Keratinocyte (primary cell): Measurements from ENCODE around the gene NCEH1. TPM values are rescaled to one million over a fixed set of nuclear protein-coding genes. Genes with fewer than 3 reads are reported as not detected.

Experiments used
- DNase-seq: peaks from one replicate; pipeline ENCODE4 v3.0.0-alpha.2; 2011; ENCODE audit warnings: low read depth, missing footprints, low spot score
- FAIRE-seq: peaks from 2 replicates; lab custom pipeline; 2011; peaks lifted over from hg19 to GRCh38; lab: Jason Lieb, UNC
- H2AFZ ChIP-seq: 2 replicates; pipeline ENCODE4 v1.6.0; 2012; ENCODE audit warnings: low read length, control low read depth, inconsistent platforms; ENCODE audit not compliant: control insufficient read depth
- H3K27ac ChIP-seq: 2 replicates; pipeline ENCODE4 v1.5.1; 2011; ENCODE audit warnings: low read length; ENCODE audit not compliant: control insufficient read depth, insufficient read depth
- H3K27me3 ChIP-seq: 3 replicates; pipeline ENCODE4 v1.6.0; 2011; ENCODE audit warnings: low read length; ENCODE audit not compliant: control insufficient read depth, insufficient read depth; ENCODE audit errors: extremely low read depth
- H3K36me3 ChIP-seq, 2 experiments: 2 replicates in 1 of 2; 3 replicates in 1 of 2; pipeline ENCODE4 v1.5.1; 2011; ENCODE audit warnings: low read length in 2 of 2, mild to moderate bottlenecking in 1 of 2; ENCODE audit not compliant: control insufficient read depth in 2 of 2, insufficient read depth in 2 of 2; ENCODE audit errors: extremely low read depth in 1 of 2
- H3K4me1 ChIP-seq: 3 replicates; pipeline ENCODE4 v1.5.1; 2011; ENCODE audit warnings: low read length; ENCODE audit not compliant: control insufficient read depth, insufficient read depth; ENCODE audit errors: extremely low read depth
- H3K4me2 ChIP-seq: 3 replicates; pipeline ENCODE4 v1.6.0; 2011; ENCODE audit warnings: low read depth, low read length; ENCODE audit not compliant: control insufficient read depth, insufficient read depth; ENCODE audit errors: extremely low read depth
- H3K4me3 ChIP-seq, 3 experiments: fragments of 200-600 bp in 1 of 3; sonication (generic) in 1 of 3; 2 replicates in 2 of 3; 3 replicates in 1 of 3; pipeline ENCODE4 v1.5.1; 2011 to 2016; ENCODE audit warnings: low read length in 3 of 3, mild to moderate bottlenecking in 3 of 3, control low read depth in 2 of 3, inconsistent platforms in 1 of 3, low read depth in 1 of 3, mixed read lengths in 1 of 3, mixed run types in 1 of 3, moderate library complexity in 1 of 3; ENCODE audit not compliant: control insufficient read depth in 2 of 3, insufficient read depth in 2 of 3; ENCODE audit errors: extremely low read depth in 1 of 3
- H3K79me2 ChIP-seq: 2 replicates; pipeline ENCODE4 v1.6.0; 2012; ENCODE audit warnings: low read length; ENCODE audit not compliant: control insufficient read depth, insufficient read depth
- H3K9ac ChIP-seq: 3 replicates; pipeline ENCODE4 v1.6.0; 2011; ENCODE audit warnings: low read length; ENCODE audit not compliant: control insufficient read depth, insufficient read depth; ENCODE audit errors: extremely low read depth
- H3K9me1 ChIP-seq: 3 replicates; pipeline ENCODE4 v1.6.0; 2011; ENCODE audit warnings: low read length; ENCODE audit not compliant: control insufficient read depth, insufficient read depth; ENCODE audit errors: extremely low read depth
- H3K9me3 ChIP-seq: 2 replicates; pipeline ENCODE4 v1.5.1; 2012; ENCODE audit warnings: low read depth, low read length; ENCODE audit not compliant: control insufficient read depth
- H4K20me1 ChIP-seq: 3 replicates; pipeline ENCODE4 v1.6.0; 2011; ENCODE audit warnings: low read length; ENCODE audit not compliant: control insufficient read depth, insufficient read depth; ENCODE audit errors: extremely low read depth
- EZH2 ChIP-seq: IDR thresholded peaks from one replicate; pipeline ENCODE4 v1.6.1; 2012; ENCODE audit warnings: inconsistent platforms, mild to moderate bottlenecking, low read length, moderate library complexity
- dilution Hi-C: fragments of 300-500 bp; cut with MboI; formaldehyde crosslinking; loops from one replicate; pipeline ENCODE4 v1.7.0; 2020; ENCODE audit warnings: low sequenced_read_pairs; ENCODE audit not compliant: extremely low pct_ligation_motif_present
- polyA plus RNA-seq, 5 experiments: library from polyadenylated mRNA; depleted of rRNA in 3 of 5; stranded (reverse) in 3 of 5; stranded (forward) in 1 of 5; unstranded in 1 of 5; fragments of >200 nt; gene quantifications; 1 replicate in 1 of 5; 2 replicates in 3 of 5; 3 replicates in 1 of 5; pipeline versions ENCODE4 v1.2.1 to v1.2.3, GENCODE V29; 2011 to 2012; ENCODE audit warnings: missing spikeins in 2 of 5, low read depth in 1 of 5, low replicate concordance in 1 of 5
- TF ChIP-seq, protein P1 (sequence below), 3 experiments: IDR thresholded peaks in 1 of 3; conservative IDR thresholded peaks in 1 of 3; optimal IDR thresholded peaks in 1 of 3; 2 replicates in 2 of 3; 3 replicates in 1 of 3; pipeline versions ENCODE3 to v1.5.1; 2011; ENCODE audit warnings: low read length in 3 of 3, mild to moderate bottlenecking in 3 of 3, moderate library complexity in 2 of 3, control low read depth in 1 of 3, inconsistent platforms in 1 of 3; ENCODE audit not compliant: insufficient read depth in 2 of 3; ENCODE audit errors: extremely low read depth in 1 of 3

Gene NCEH1
- polyA plus RNA-seq, 1 donor (not counting 4 experiments of a cell fraction or from before 2014, with no cell fraction given) = 13.2 TPM

DNA sequence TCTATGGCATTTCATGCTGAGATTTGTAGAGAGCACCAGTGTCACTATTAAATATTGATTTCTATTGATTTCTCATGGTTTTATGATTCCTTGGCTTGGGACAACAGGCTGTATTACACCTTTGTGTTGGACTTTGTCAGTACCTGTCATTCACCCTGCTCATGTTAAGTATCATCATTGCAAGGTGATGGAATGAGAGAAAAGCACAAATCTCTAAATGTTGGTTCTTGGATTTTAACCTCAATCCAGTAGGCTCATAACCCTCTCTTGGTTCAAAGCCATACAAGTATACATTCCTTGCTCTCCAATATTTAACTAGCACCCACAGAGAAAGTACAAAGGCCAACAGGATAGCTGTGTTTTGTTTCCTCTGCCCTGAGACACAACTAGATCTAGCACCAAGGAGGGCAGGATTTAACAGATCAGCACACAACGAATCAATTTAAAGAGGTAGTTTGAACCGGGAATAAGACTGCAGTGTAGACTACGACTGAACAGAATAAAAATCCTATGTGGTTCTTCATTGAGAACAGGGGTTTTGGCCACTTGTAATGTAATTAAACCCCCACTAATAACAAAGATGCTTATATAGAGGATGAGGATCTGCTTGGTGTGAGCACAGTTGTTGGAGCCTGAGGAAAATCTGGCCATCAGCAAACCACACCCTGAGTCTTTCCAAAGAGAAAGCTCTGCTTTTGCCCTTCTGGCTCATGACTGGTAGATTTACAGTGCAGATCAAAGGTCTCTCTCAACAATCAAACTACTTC, 109.6 kb downstream of the NCEH1 start:
- FAIRE-seq (no peak), DNase-seq (no peak)
- H3K4me3 ChIP-seq = no peak overlapping the region
- no peak for TF ChIP-seq EZH2
- TF ChIP-seq, protein P1, sequence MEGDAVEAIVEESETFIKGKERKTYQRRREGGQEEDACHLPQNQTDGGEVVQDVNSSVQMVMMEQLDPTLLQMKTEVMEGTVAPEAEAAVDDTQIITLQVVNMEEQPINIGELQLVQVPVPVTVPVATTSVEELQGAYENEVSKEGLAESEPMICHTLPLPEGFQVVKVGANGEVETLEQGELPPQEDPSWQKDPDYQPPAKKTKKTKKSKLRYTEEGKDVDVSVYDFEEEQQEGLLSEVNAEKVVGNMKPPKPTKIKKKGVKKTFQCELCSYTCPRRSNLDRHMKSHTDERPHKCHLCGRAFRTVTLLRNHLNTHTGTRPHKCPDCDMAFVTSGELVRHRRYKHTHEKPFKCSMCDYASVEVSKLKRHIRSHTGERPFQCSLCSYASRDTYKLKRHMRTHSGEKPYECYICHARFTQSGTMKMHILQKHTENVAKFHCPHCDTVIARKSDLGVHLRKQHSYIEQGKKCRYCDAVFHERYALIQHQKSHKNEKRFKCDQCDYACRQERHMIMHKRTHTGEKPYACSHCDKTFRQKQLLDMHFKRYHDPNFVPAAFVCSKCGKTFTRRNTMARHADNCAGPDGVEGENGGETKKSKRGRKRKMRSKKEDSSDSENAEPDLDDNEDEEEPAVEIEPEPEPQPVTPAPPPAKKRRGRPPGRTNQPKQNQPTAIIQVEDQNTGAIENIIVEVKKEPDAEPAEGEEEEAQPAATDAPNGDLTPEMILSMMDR (optimal IDR thresholded peaks at IDR 0.05 in 1 of 3, IDR thresholded peaks at IDR 0.05 in 1 of 3, conservative IDR thresholded peaks at IDR 0.05 in 1 of 3; ENCODE audit: extremely low read depth in 1 of 3, insufficient read depth in 2 of 3, low read length in 3 of 3) = no peak
- H4K20me1 ChIP-seq = no peaks in the 10 kb centered on the region
- no peak overlapping the region for H3K27ac ChIP-seq
- no peaks in the 10 kb centered on the region for H3K9me3 ChIP-seq
- H3K4me1 ChIP-seq = peaks cover 2% of the 10 kb centered on the region
- H3K4me2 ChIP-seq = no peak overlapping the region
- no peak overlapping the region for H3K9ac ChIP-seq
- dilution Hi-C loops = no loop called here
- H2AFZ ChIP-seq = no peak overlapping the region
- H3K9me1 ChIP-seq = no peaks in the 10 kb centered on the region
- no peaks in the 10 kb centered on the region for H3K27me3 ChIP-seq
- no peaks in the 10 kb centered on the region for H3K36me3 ChIP-seq
- no peaks in the 10 kb centered on the region for H3K79me2 ChIP-seq

DNA sequence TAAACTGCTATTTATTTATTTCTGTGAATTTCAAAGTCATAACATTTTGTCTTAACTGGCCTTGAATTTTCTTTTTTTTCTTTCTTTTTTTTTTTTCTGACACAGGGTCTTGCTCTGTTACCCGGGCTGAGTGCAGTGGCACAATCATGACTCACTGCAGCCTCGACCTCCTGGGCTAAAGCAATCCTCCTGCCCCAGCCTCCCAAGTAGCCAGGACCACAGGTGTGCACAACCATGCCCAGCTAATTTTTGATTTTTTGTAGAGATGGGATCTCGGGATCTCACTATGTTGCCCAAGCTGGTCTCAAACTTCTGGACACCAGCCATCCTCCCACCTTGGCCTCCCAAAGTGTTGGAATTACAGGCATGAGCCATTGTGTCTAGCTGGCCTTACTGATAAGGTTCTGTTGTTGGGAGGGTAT, 110.2 kb downstream of the NCEH1 start:
- H3K9me3 ChIP-seq = no peaks in the 10 kb centered on the region
- TF ChIP-seq, protein P1 (optimal IDR thresholded peaks at IDR 0.05 in 1 of 3, IDR thresholded peaks at IDR 0.05 in 1 of 3, conservative IDR thresholded peaks at IDR 0.05 in 1 of 3; ENCODE audit: extremely low read depth in 1 of 3, insufficient read depth in 2 of 3, low read length in 3 of 3) = no peak
- TF ChIP-seq EZH2 = no peak

More for the DNA sequence above, 110.2 kb downstream of the NCEH1 start:
- no peak overlapping the region for H3K4me3 ChIP-seq
- H2AFZ ChIP-seq = no peak overlapping the region
- no peaks in the 10 kb centered on the region for H3K27me3 ChIP-seq
- no peaks in the 10 kb centered on the region for H4K20me1 ChIP-seq
- no peak for FAIRE-seq
- no peaks in the 10 kb centered on the region for H3K79me2 ChIP-seq
- no peak overlapping the region for H3K4me2 ChIP-seq
- dilution Hi-C loops = no loop called here
- no peaks in the 10 kb centered on the region for H3K9me1 ChIP-seq
- no peak overlapping the region for H3K9ac ChIP-seq
- no peak for DNase-seq
- H3K36me3 ChIP-seq = no peaks in the 10 kb centered on the region
- peaks cover 4% of the 10 kb centered on the region for H3K4me1 ChIP-seq
- H3K27ac ChIP-seq = no peak overlapping the region
